ENCODE measurements around the gene ZNF473.

Gene ZNF473

GRCh38 chr19:50003810-50004419 lies 21.9 kb upstream of the ZNF473 start:
- DNase-seq: no peak

- no peak for DNase-seq
Measured at GRCh38 chr19:50005428-50005827, 20.4 kb upstream of the ZNF473 start.

GRCh38 chr19:50007170-50007569 lies 18.6 kb upstream of the ZNF473 start:
- no peak for DNase-seq

- no peak for DNase-seq
Measured at GRCh38 chr19:50007947-50008346, 17.9 kb upstream of the ZNF473 start.

GRCh38 chr19:50008532-50008931 lies 17.3 kb upstream of the ZNF473 start:
- peak; percentile 40 for DNase-seq

GRCh38 chr19:50016225-50016807 lies 9.5 kb upstream of the ZNF473 start:
- DNase-seq: no peak

GRCh38 chr19:50020481-50020880 lies 5.3 kb upstream of the ZNF473 start:
- no peak for DNase-seq

- no peak for DNase-seq
Measured at GRCh38 chr19:50022823-50023222, 3.0 kb upstream of the ZNF473 start.

- no peak for DNase-seq
Measured at GRCh38 chr19:50024719-50025021, 1.1 kb upstream of the ZNF473 start.

- peak; percentile 100 for DNase-seq
Measured at GRCh38 chr19:50025022-50025793, 597 bp upstream of the ZNF473 start, which contains the start of gene VRK3. TSS of gene VRK3 (minus strand) at chr19:50025372. CDS start at chr19:50016162, 9,210 bp downstream.

- DNase-seq: no peak
Measured at GRCh38 chr19:50026550-50026906, 723 bp downstream of the ZNF473 start.

GRCh38 chr19:50030225-50030624 lies 4.4 kb downstream of the ZNF473 start:
- no peak for DNase-seq

GRCh38 chr19:50030937-50031336 lies 5.1 kb downstream of the ZNF473 start:
- DNase-seq: no peak

- no peak for DNase-seq
Measured at GRCh38 chr19:50036908-50037307, 11.1 kb downstream of the ZNF473 start.

GRCh38 chr19:50039968-50040367 lies 14.2 kb downstream of the ZNF473 start:
- no peak for DNase-seq

- no peak for DNase-seq
Measured at GRCh38 chr19:50040967-50041366, 15.2 kb downstream of the ZNF473 start.

- no peak for DNase-seq
Measured at GRCh38 chr19:50042363-50043024, 16.7 kb downstream of the ZNF473 start.

GRCh38 chr19:50043967-50044366 lies 18.2 kb downstream of the ZNF473 start:
- no peak for DNase-seq

GRCh38 chr19:50044922-50045321 lies 19.1 kb downstream of the ZNF473 start:
- DNase-seq: no peak

- peak; percentile 12 for DNase-seq
Measured at GRCh38 chr19:50046649-50047503, 21.1 kb downstream of the ZNF473 start.

GRCh38 chr19:50047671-50048070 lies 21.9 kb downstream of the ZNF473 start:
- DNase-seq: no peak

GRCh38 chr19:50050406-50051227 lies 24.8 kb downstream of the ZNF473 start:
- peak; percentile 84 for DNase-seq

Measured in NCI-H82 (cell line).